Activated CD4-positive, alpha-beta memory T cell treated with anti-CD3 and anti-CD28 coated beads for 36 hours (primary cell): ENCODE data around the gene MYO5C. TPM values are rescaled to one million over a fixed set of nuclear protein-coding genes. Genes with fewer than 3 reads are reported as not detected.

Experiments used
- CTCF ChIA-PET: fragments of 350-600 bp; sonication (Branson Sonifier 250); formaldehyde crosslinking; loops from one replicate; lab custom pipeline; 2021; ENCODE audit warnings: antibody characterized with exemption, inconsistent platforms; lab: Charles Lee
- POLR2A ChIA-PET: fragments of 350-600 bp; sonication (Branson Sonifier 250); formaldehyde crosslinking; loops from one replicate; lab custom pipeline; 2021; ENCODE audit warnings: antibody characterized with exemption; lab: Charles Lee
- DNase-seq: peaks from one replicate; pipeline ENCODE4 v3.0.0-alpha.2; 2020
- H3K27ac Mint-ChIP-seq: one replicate; pipeline ENCODE4 v1.8.0; 2021; ENCODE audit warnings: mixed read lengths
- H3K27me3 Mint-ChIP-seq: one replicate; pipeline ENCODE4 v1.8.0; 2021; ENCODE audit warnings: mixed read lengths
- H3K36me3 Mint-ChIP-seq: one replicate; pipeline ENCODE4 v1.8.0; 2021; ENCODE audit warnings: mixed read lengths
- H3K4me1 Mint-ChIP-seq: one replicate; pipeline ENCODE4 v1.8.0; 2021; ENCODE audit warnings: low read depth, mixed read lengths
- H3K4me3 Mint-ChIP-seq: one replicate; pipeline ENCODE4 v1.8.0; 2021; ENCODE audit warnings: mild to moderate bottlenecking, mixed read lengths
- H3K9me3 Mint-ChIP-seq: one replicate; pipeline ENCODE4 v1.8.0; 2021; ENCODE audit warnings: mixed read lengths
- intact Hi-C: fragments of 100-400 bp; cut with micrococcal nuclease; formaldehyde crosslinking; loops from one replicate; pipeline ENCODE4 v1.15.1; 2023
- total RNA-seq, 2 experiments: library from RNA; stranded (reverse); gene quantifications; one replicate each; pipeline ENCODE4 v1.2.3, GENCODE V29; 2021

Gene MYO5C
- total RNA-seq, 2 experiments from 2014 or later = 0.27 to 0.50 TPM

DNA sequence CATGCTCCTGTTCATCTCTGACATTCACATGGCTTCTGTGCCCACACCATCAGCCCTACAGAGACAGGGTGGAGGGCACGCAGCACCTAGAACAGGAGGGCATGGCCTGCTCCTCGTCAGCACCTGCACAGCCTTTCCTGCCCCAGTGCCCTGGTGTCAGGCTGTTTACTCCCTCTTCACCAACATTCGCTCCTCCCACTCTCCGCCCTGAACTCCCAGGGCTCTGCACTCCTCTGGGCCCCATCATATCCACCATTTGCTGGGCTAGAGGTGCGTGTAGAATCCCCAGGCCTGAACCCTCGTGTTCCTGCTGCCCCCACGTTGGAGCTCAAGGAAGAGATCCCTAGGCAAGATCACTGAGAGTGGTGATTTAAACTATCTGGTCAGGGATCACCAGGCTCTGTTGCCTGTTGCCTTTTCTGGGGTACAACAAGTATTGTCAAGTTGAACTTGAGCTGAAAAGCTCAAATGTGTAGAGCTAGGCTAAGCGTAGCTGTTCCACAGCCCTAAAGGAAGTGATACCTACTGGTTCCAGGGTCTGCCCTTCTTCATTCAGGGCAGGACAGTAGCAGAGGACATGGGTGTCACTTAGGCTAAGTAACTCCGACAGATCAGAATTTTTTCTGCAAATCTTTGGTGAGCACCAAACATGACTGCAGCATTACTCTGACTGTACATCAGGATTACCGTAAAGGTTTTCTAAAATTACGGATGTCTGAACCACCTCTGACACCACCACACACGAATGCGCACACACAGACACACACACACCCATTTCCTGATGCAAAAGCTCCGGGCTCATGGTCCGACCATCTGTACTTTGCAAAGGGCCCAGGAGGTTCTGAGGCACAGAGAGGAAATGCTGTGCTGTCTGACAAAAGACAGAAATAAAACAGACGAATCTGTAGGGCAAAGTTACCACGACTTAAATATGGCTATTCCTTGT lies 60.7 kb downstream of the MYO5C start:
- no peaks in the 10 kb centered on the region for H3K9me3 Mint-ChIP-seq
- H3K27me3 Mint-ChIP-seq = no peaks in the 10 kb centered on the region
- peak overlapping the region; percentile 40 for H3K27ac Mint-ChIP-seq
- no peaks in the 10 kb centered on the region for H3K36me3 Mint-ChIP-seq
- POLR2A ChIA-PET = no interaction called here
- intact Hi-C loops = no loop called here
- CTCF ChIA-PET = interaction anchor here (0.6 to 2.5 kb wide), 5 partner anchors 7 to 306 kb away, joined by 3 to 9 read pairs (median 4); no protein-coding TSS in a partner anchor
- peak; percentile 59 for DNase-seq
- H3K4me1 Mint-ChIP-seq = peaks cover 33% of the 10 kb centered on the region
- H3K4me3 Mint-ChIP-seq = peak overlapping the region; percentile 50

DNA sequence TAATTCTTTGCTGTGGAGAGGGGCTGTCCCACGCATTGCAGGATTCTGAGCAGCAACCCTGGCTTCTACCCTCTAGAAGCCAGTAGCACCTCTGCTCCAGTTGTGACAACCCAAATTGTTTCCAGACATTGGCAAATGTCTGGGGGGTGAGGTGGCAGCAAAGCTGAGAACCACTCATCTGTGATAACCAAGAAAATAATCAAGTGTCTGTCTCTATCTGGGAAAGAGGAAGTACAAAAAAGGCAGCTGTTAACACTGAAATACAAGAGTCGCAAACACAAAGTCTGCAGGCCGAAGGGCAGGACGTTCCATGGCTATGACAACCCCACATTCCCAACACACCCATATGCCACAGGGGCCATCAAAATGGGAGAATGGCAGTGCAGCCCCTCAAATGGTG lies 62.2 kb downstream of the MYO5C start:
- Mint-ChIP-seq H3K4me1 (peaks cover 33% of the 10 kb centered on the region), H3K9me3 (no peaks in the 10 kb centered on the region), H3K27me3 (no peaks in the 10 kb centered on the region), H3K27ac (no peak overlapping the region), H3K36me3 (no peaks in the 10 kb centered on the region), H3K4me3 (no peak overlapping the region)
- no peak for DNase-seq
- CTCF ChIA-PET = interaction anchor here (0.5 to 1.2 kb wide), 4 partner anchors 16 to 153 kb away, joined by 3 read pairs; no protein-coding TSS in a partner anchor
- intact Hi-C loops = no loop called here
- POLR2A ChIA-PET = no interaction called here

GRCh38 chr15:52232327-52232726 lies 63.3 kb downstream of the MYO5C start:
- H3K9me3 Mint-ChIP-seq = no peaks in the 10 kb centered on the region
- intact Hi-C loops = no loop called here
- H3K27ac Mint-ChIP-seq = no peak overlapping the region
- POLR2A ChIA-PET = no interaction called here
- DNase-seq = no peak
- no peaks in the 10 kb centered on the region for H3K36me3 Mint-ChIP-seq
- H3K4me1 Mint-ChIP-seq = peaks cover 33% of the 10 kb centered on the region
- CTCF ChIA-PET = interaction anchor here (1.8 kb wide), 1 partner anchor 24 kb away, joined by 7 read pairs; no protein-coding TSS in a partner anchor
- no peak overlapping the region for H3K4me3 Mint-ChIP-seq
- no peaks in the 10 kb centered on the region for H3K27me3 Mint-ChIP-seq

- Mint-ChIP-seq H3K4me1 (peaks cover 28% of the 10 kb centered on the region), H3K36me3 (no peaks in the 10 kb centered on the region), H3K9me3 (no peaks in the 10 kb centered on the region), H3K4me3 (no peak overlapping the region), H3K27ac (no peak overlapping the region), H3K27me3 (no peaks in the 10 kb centered on the region)
- DNase-seq = no peak
- intact Hi-C loops = no loop called here
- CTCF ChIA-PET = no interaction called here
- POLR2A ChIA-PET = no interaction called here
These were observed 65.5 kb downstream of the MYO5C start for GRCh38 chr15:52230073-52230472.

- no peak overlapping the region for H3K4me3 Mint-ChIP-seq
- intact Hi-C loops = loop anchor here (10.0 kb wide), 1 partner anchor 154 kb away; no protein-coding TSS in a partner anchor
- no peaks in the 10 kb centered on the region for H3K27me3 Mint-ChIP-seq
- no peak overlapping the region for H3K27ac Mint-ChIP-seq
- peaks cover 16% of the 10 kb centered on the region for H3K4me1 Mint-ChIP-seq
- no peak for DNase-seq
- no peaks in the 10 kb centered on the region for H3K36me3 Mint-ChIP-seq
- ChIA-PET POLR2A (no interaction called here), CTCF (interaction anchor here (1.4 to 3.2 kb wide), 7 partner anchors 12 to 66 kb away, joined by 6 to 18 read pairs (median 9); no protein-coding TSS in a partner anchor)
- no peaks in the 10 kb centered on the region for H3K9me3 Mint-ChIP-seq
These were observed 66.7 kb downstream of the MYO5C start for GRCh38 chr15:52228921-52229320.

DNA sequence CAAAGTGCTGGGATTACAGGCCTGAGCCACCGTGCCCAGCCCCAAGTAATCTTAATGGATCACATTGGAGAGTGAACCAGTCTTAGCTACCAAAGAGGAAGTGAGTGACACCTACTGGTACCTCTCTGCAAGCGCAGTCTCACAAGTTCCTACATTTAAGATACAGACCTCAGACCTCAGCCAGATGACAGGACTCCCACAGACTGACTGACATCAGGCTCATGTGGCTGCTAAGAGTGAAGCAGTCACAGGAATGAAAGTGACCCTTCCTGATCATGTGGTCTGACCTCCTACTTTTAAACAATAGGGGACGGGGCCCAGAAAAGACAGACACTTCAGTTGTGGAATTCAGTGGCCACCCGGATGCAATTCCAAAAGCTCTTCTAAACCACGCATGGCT lies 68.1 kb downstream of the MYO5C start:
- no peaks in the 10 kb centered on the region for H3K27me3 Mint-ChIP-seq
- peak; percentile 81 for DNase-seq
- no peak overlapping the region for H3K4me3 Mint-ChIP-seq
- H3K4me1 Mint-ChIP-seq = peaks cover 18% of the 10 kb centered on the region
- intact Hi-C loops = loop anchor here (1.0 to 10.0 kb wide), 3 partner anchors 19 to 153 kb away; no protein-coding TSS in a partner anchor
- no peak overlapping the region for H3K27ac Mint-ChIP-seq
- POLR2A ChIA-PET = interaction anchor here (0.6 to 1.0 kb wide), 2 partner anchors 47 to 55 kb away, joined by 3 read pairs; no protein-coding TSS in a partner anchor
- no peaks in the 10 kb centered on the region for H3K9me3 Mint-ChIP-seq
- CTCF ChIA-PET = interaction anchor here (0.7 to 3.2 kb wide), 37 partner anchors 9 to 508 kb away, joined by 3 to 21 read pairs (median 5); no protein-coding TSS in a partner anchor
- no peaks in the 10 kb centered on the region for H3K36me3 Mint-ChIP-seq

- peaks cover 26% of the 10 kb centered on the region for H3K4me1 Mint-ChIP-seq
- POLR2A ChIA-PET = interaction anchor here (0.5 kb wide), 1 partner anchor 54 kb away, joined by 3 read pairs; no protein-coding TSS in a partner anchor
- no peak overlapping the region for H3K4me3 Mint-ChIP-seq
- no peaks in the 10 kb centered on the region for H3K36me3 Mint-ChIP-seq
- no peaks in the 10 kb centered on the region for H3K9me3 Mint-ChIP-seq
- intact Hi-C loops = loop anchor here (10.0 kb wide), 1 partner anchor 150 kb away; no protein-coding TSS in a partner anchor
- no peak overlapping the region for H3K27ac Mint-ChIP-seq
- DNase-seq = no peak
- CTCF ChIA-PET = interaction anchor here (0.8 to 2.3 kb wide), 10 partner anchors 11 to 61 kb away, joined by 3 to 14 read pairs (median 4); no protein-coding TSS in a partner anchor
- H3K27me3 Mint-ChIP-seq = no peaks in the 10 kb centered on the region
These were observed 70.4 kb downstream of the MYO5C start for GRCh38 chr15:52225230-52225629.

GRCh38 chr15:52224211-52224610 lies 71.4 kb downstream of the MYO5C start:
- no peak overlapping the region for H3K4me3 Mint-ChIP-seq
- no peaks in the 10 kb centered on the region for H3K36me3 Mint-ChIP-seq
- H3K27ac Mint-ChIP-seq = no peak overlapping the region
- peaks cover 26% of the 10 kb centered on the region for H3K4me1 Mint-ChIP-seq
- ChIA-PET CTCF (interaction anchor here (0.8 to 2.3 kb wide), 6 partner anchors 10 to 47 kb away, joined by 3 to 14 read pairs (median 6); no protein-coding TSS in a partner anchor), POLR2A (no interaction called here)
- no peaks in the 10 kb centered on the region for H3K27me3 Mint-ChIP-seq
- H3K9me3 Mint-ChIP-seq = no peaks in the 10 kb centered on the region
- peak; percentile 54 for DNase-seq
- intact Hi-C loops = loop anchor here (5.0 to 10.0 kb wide), 4 partner anchors 149 to 487 kb away; partner anchors contain the start of gene LYSMD2

GRCh38 chr15:52221730-52222129 lies 73.9 kb downstream of the MYO5C start:
- Mint-ChIP-seq H3K4me3 (peak overlapping the region; percentile 73), H3K27ac (peak overlapping the region; percentile 64), H3K4me1 (peaks cover 27% of the 10 kb centered on the region), H3K27me3 (no peaks in the 10 kb centered on the region), H3K36me3 (no peaks in the 10 kb centered on the region), H3K9me3 (no peaks in the 10 kb centered on the region)
- intact Hi-C loops = loop anchor here (5.0 to 10.0 kb wide), 4 partner anchors 147 to 484 kb away; partner anchors contain the start of gene LYSMD2
- POLR2A ChIA-PET = interaction anchor here (0.6 to 1.5 kb wide), 2 partner anchors 443 to 485 kb away, joined by 3 to 4 read pairs; no protein-coding TSS in a partner anchor
- CTCF ChIA-PET = interaction anchor here (2.2 kb wide), 1 partner anchor 13 kb away, joined by 15 read pairs; no protein-coding TSS in a partner anchor
- DNase-seq = no peak

GRCh38 chr15:52220937-52221660 lies 74.5 kb downstream of the MYO5C start:
- no peak for DNase-seq
- CTCF ChIA-PET = interaction anchor here (0.6 to 2.2 kb wide), 2 partner anchors 13 to 33 kb away, joined by 3 to 15 read pairs; no protein-coding TSS in a partner anchor
- H3K36me3 Mint-ChIP-seq = no peaks in the 10 kb centered on the region
- peaks cover 27% of the 10 kb centered on the region for H3K4me1 Mint-ChIP-seq
- H3K27ac Mint-ChIP-seq = peak overlapping the region; percentile 64
- no peaks in the 10 kb centered on the region for H3K9me3 Mint-ChIP-seq
- peak overlapping the region; percentile 73 for H3K4me3 Mint-ChIP-seq
- H3K27me3 Mint-ChIP-seq = no peaks in the 10 kb centered on the region
- POLR2A ChIA-PET = interaction anchor here (0.6 to 1.5 kb wide), 3 partner anchors 386 to 484 kb away, joined by 3 to 4 read pairs (median 3); no protein-coding TSS in a partner anchor
- intact Hi-C loops = loop anchor here (5.0 to 10.0 kb wide), 4 partner anchors 146 to 484 kb away; partner anchors contain the start of gene LYSMD2

- intact Hi-C loops = loop anchor here (5.0 to 10.0 kb wide), 4 partner anchors 145 to 483 kb away; partner anchors contain the start of gene LYSMD2
- Mint-ChIP-seq H3K36me3 (no peaks in the 10 kb centered on the region), H3K27me3 (no peaks in the 10 kb centered on the region), H3K4me3 (no peak overlapping the region), H3K4me1 (peaks cover 27% of the 10 kb centered on the region), H3K9me3 (no peaks in the 10 kb centered on the region), H3K27ac (no peak overlapping the region)
- no peak for DNase-seq
- ChIA-PET CTCF (interaction anchor here (2.2 kb wide), 1 partner anchor 12 kb away, joined by 15 read pairs; no protein-coding TSS in a partner anchor), POLR2A (interaction anchor here (0.6 kb wide), 1 partner anchor 386 kb away, joined by 3 read pairs; no protein-coding TSS in a partner anchor)
These were observed 75.4 kb downstream of the MYO5C start for GRCh38 chr15:52220251-52220650.
